IMR-90 (cell line): Measurements from ENCODE around the gene AZGP1. TPM values are rescaled to one million over a fixed set of nuclear protein-coding genes. Genes with fewer than 3 reads are reported as not detected.

Source experiments
- ATAC-seq: fragments of 200-7000 bp; cut with Tn5 transposase; 2 replicates; pipeline ENCODE4 v1.9.1; 2020; ENCODE audit warnings: low read depth, mild to moderate bottlenecking, moderate library complexity
- BruUV-seq: library from RNA; stranded (reverse); fragments of 400-500 nt; replicated peaks from 2 replicates; lab custom pipeline; 2021; lab: Mats Ljungman, UMichigan
- CTCF ChIA-PET: fragments of 300-600 bp; formaldehyde crosslinking; extraction: SDS; loops from one replicate; lab custom pipeline; 2021; ENCODE audit warnings: antibody characterized with exemption; lab: Yijun Ruan, JAX
- POLR2A ChIA-PET: fragments of 300-600 bp; sonication (Branson Sonifier 250); formaldehyde crosslinking; loops from one replicate; lab custom pipeline; 2022; ENCODE audit warnings: antibody characterized with exemption; ENCODE audit not compliant: unreplicated experiment; lab: Charles Lee
- DNase-seq: peaks from one replicate; pipeline ENCODE4 v3.0.0; 2013
- H2AFZ ChIP-seq: replicated peaks from 2 replicates; pipeline ENCODE3; 2013; ENCODE audit warnings: low read length, mild to moderate bottlenecking; ENCODE audit not compliant: poor library complexity
- H2AK5ac ChIP-seq: 2 replicates; pipeline ENCODE4 v1.6.1; 2013; ENCODE audit warnings: low read depth, low read length, inconsistent platforms
- H2AK9ac ChIP-seq: replicated peaks from 2 replicates; pipeline ENCODE3; 2013; ENCODE audit warnings: mild to moderate bottlenecking, low read depth, low read length, moderate library complexity; ENCODE audit not compliant: poor library complexity
- H2BK120ac ChIP-seq: 2 replicates; pipeline ENCODE4 v1.6.1; 2013; ENCODE audit warnings: low read depth, low read length, inconsistent platforms
- H2BK15ac ChIP-seq: 3 replicates; pipeline ENCODE4 v1.6.1; 2013; ENCODE audit warnings: low read depth, low read length, inconsistent platforms
- H2BK20ac ChIP-seq: 2 replicates; pipeline ENCODE4 v1.6.1; 2013; ENCODE audit warnings: low read depth, mild to moderate bottlenecking, inconsistent platforms, low read length, moderate library complexity
- H2BK5ac ChIP-seq: 2 replicates; pipeline ENCODE4 v1.6.1; 2013; ENCODE audit warnings: mild to moderate bottlenecking, low read depth, low read length, inconsistent platforms; ENCODE audit not compliant: poor library complexity, severe bottlenecking
- H3K14ac ChIP-seq: replicated peaks from 2 replicates; pipeline ENCODE4 v1.6.1; 2013; ENCODE audit warnings: low read depth, low read length, inconsistent platforms
- H3K18ac ChIP-seq: 2 replicates; pipeline ENCODE4 v1.6.1; 2013; ENCODE audit warnings: low read depth, low read length, control low read depth
- H3K23ac ChIP-seq: 2 replicates; pipeline ENCODE4 v1.6.1; 2013; ENCODE audit warnings: low read depth, low read length, inconsistent platforms
- H3K27ac ChIP-seq: 2 replicates; pipeline ENCODE4 v1.5.1; 2013; ENCODE audit warnings: mild to moderate bottlenecking, control low read depth, low read length; ENCODE audit not compliant: insufficient read depth
- H3K27me3 ChIP-seq: 2 replicates; pipeline ENCODE4 v1.6.1; 2013; ENCODE audit warnings: low read length; ENCODE audit not compliant: control insufficient read depth, insufficient read depth
- H3K36me3 ChIP-seq: 2 replicates; pipeline ENCODE4 v1.6.1; 2013; ENCODE audit warnings: low read length, mixed read lengths; ENCODE audit not compliant: control insufficient read depth, insufficient read depth
- H3K4ac ChIP-seq: 2 replicates; pipeline ENCODE4 v1.6.1; 2013; ENCODE audit warnings: low read depth, low read length, inconsistent platforms
- H3K4me1 ChIP-seq: 2 replicates; pipeline ENCODE4 v1.6.1; 2013; ENCODE audit warnings: low read length, mixed read lengths; ENCODE audit not compliant: control insufficient read depth, insufficient read depth
- H3K4me2 ChIP-seq: 2 replicates; pipeline ENCODE4 v1.6.1; 2013; ENCODE audit warnings: low read depth, mild to moderate bottlenecking, control low read depth, low read length, moderate library complexity
- H3K4me3 ChIP-seq: 2 replicates; pipeline ENCODE4 v1.5.1; 2013; ENCODE audit warnings: low read depth, mild to moderate bottlenecking, control low read depth, low read length, moderate library complexity; ENCODE audit not compliant: insufficient read depth
- H3K56ac ChIP-seq: 2 replicates; pipeline ENCODE4 v1.6.1; 2013; ENCODE audit warnings: low read length, inconsistent platforms; ENCODE audit not compliant: insufficient read depth; ENCODE audit errors: extremely low read depth
- H3K79me1 ChIP-seq, 2 experiments: 2 replicates each; pipeline ENCODE4 v1.6.1; 2013; ENCODE audit warnings: low read length in 2 of 2, inconsistent platforms in 1 of 2, low read depth in 1 of 2
- H3K9ac ChIP-seq: 2 replicates; pipeline ENCODE4 v1.6.1; 2013; ENCODE audit warnings: low read depth, low read length, control low read depth
- H3K9me1 ChIP-seq: 2 replicates; pipeline ENCODE4 v1.6.1; 2013; ENCODE audit warnings: low read length, inconsistent platforms; ENCODE audit not compliant: insufficient read depth
- H3K9me3 ChIP-seq: 2 replicates; pipeline ENCODE4 v1.6.1; 2013; ENCODE audit warnings: low read length; ENCODE audit not compliant: control insufficient read depth, insufficient read depth
- H4K20me1 ChIP-seq: 2 replicates; pipeline ENCODE4 v1.6.1; 2013; ENCODE audit warnings: low read length, inconsistent platforms; ENCODE audit not compliant: insufficient read depth
- H4K5ac ChIP-seq: 2 replicates; pipeline ENCODE4 v1.6.1; 2013; ENCODE audit warnings: mild to moderate bottlenecking, low read depth, low read length, control low read depth
- H4K8ac ChIP-seq, 2 experiments: 2 replicates each; pipeline ENCODE4 v1.6.1; 2013; ENCODE audit warnings: low read depth in 2 of 2, low read length in 2 of 2, control low read depth in 1 of 2, inconsistent platforms in 1 of 2
- H4K91ac ChIP-seq: 2 replicates; pipeline ENCODE4 v1.6.1; 2013; ENCODE audit warnings: low read depth, low read length, inconsistent platforms; ENCODE audit not compliant: insufficient read depth
- BHLHE40 ChIP-seq: fragments of 150-350 bp; IDR thresholded peaks from 2 replicates; pipeline ENCODE4 v1.6.1; 2016; ENCODE audit warnings: mild to moderate bottlenecking, low read depth, low read length
- CEBPB ChIP-seq: IDR thresholded peaks from 2 replicates; pipeline ENCODE4 v1.6.1; 2012; ENCODE audit warnings: low read depth, low read length, improper control_type of control experiment
- CHD1 ChIP-seq: IDR thresholded peaks from 2 replicates; pipeline ENCODE4 v1.6.1; 2012; ENCODE audit warnings: low read depth, low read length, improper control_type of control experiment
- FOS ChIP-seq: fragments of 150-350 bp; IDR thresholded peaks from 2 replicates; pipeline ENCODE4 v1.6.1; 2016; ENCODE audit warnings: low read depth, low read length
- MAFK ChIP-seq: IDR thresholded peaks from 2 replicates; pipeline ENCODE4 v1.6.1; 2012; ENCODE audit warnings: low read depth, low read length, improper control_type of control experiment
- MAZ ChIP-seq: IDR thresholded peaks from 2 replicates; pipeline ENCODE4 v1.6.1; 2012; ENCODE audit warnings: low read depth, mild to moderate bottlenecking, low read length, improper control_type of control experiment, moderate library complexity, borderline replicate concordance
- MXI1 ChIP-seq: IDR thresholded peaks from 2 replicates; pipeline ENCODE4 v1.6.1; 2012; ENCODE audit warnings: low read depth, mild to moderate bottlenecking, low read length, moderate library complexity, borderline replicate concordance
- POLR2A ChIP-seq: IDR thresholded peaks from 2 replicates; pipeline ENCODE4 v1.6.1; 2012; ENCODE audit warnings: mild to moderate bottlenecking, low read depth, low read length
- RAD21 ChIP-seq: IDR thresholded peaks from 2 replicates; pipeline ENCODE4 v1.6.1; 2012; ENCODE audit warnings: low read length, improper control_type of control experiment
- RCOR1 ChIP-seq: IDR thresholded peaks from 2 replicates; pipeline ENCODE4 v1.6.1; 2012; ENCODE audit warnings: mild to moderate bottlenecking, low read length, improper control_type of control experiment; ENCODE audit not compliant: insufficient replicate concordance
- RFX5 ChIP-seq: IDR thresholded peaks from 2 replicates; pipeline ENCODE4 v1.8.0; 2012; ENCODE audit warnings: low read depth, mild to moderate bottlenecking, low read length, moderate library complexity
- SMC3 ChIP-seq: fragments of 150-350 bp; IDR thresholded peaks from 2 replicates; pipeline ENCODE4 v1.6.1; 2016; ENCODE audit warnings: low read depth, mild to moderate bottlenecking, antibody characterized with exemption, low read length, moderate library complexity
- WGBS, 2 experiments: methylation state at CpG; one replicate each; pipeline versions ENCODE4 v1.1.5 to v1.1.7; 2013; ENCODE audit warnings: missing lambda C conversion rate in 2 of 2; ENCODE audit not compliant: insufficient read length in 1 of 2; ENCODE audit errors: extremely low coverage in 2 of 2; 5-methylcytosine and 5-hydroxymethylcytosine counted together
- dilution Hi-C: fragments of 300-500 bp; cut with HindIII; formaldehyde crosslinking; loops from one replicate; pipeline ENCODE4 v1.14.3; 2018; ENCODE audit warnings: low sequenced_read_pairs; ENCODE audit not compliant: unreplicated experiment
- in situ Hi-C: fragments of 300-500 bp; cut with MboI; formaldehyde crosslinking; loops from 3 replicates; pipeline ENCODE4 v1.14.3; 2019; ENCODE audit warnings: low sequenced_read_pairs, inconsistent platforms, mixed read lengths
- intact Hi-C: fragments of 100-400 bp; cut with micrococcal nuclease; formaldehyde crosslinking; loops from 2 replicates; pipeline ENCODE4 v1.10.0; 2022
- polyA plus RNA-seq, 3 experiments: library from polyadenylated mRNA; depleted of rRNA; stranded (reverse); fragments of >200 nt; gene quantifications; 2 replicates each; pipeline ENCODE4 v1.2.3, GENCODE V29; 2012; ENCODE audit warnings: low replicate concordance in 1 of 3
- total RNA-seq: library from RNA; depleted of rRNA; stranded (reverse); fragments of >200 nt; gene quantifications from 2 replicates; pipeline ENCODE4 v1.2.3, GENCODE V29; 2012
- TF ChIP-seq, protein P1 (sequence below): fragments of 150-350 bp; IDR thresholded peaks from 2 replicates; pipeline ENCODE4 v1.6.1; 2016; ENCODE audit warnings: low read depth, mild to moderate bottlenecking, low read length, moderate library complexity, borderline replicate concordance
- TF ChIP-seq, protein P2 (sequence below): fragments of 150-350 bp; IDR thresholded peaks from 2 replicates; pipeline ENCODE4 v1.6.1; 2017; ENCODE audit warnings: mild to moderate bottlenecking, antibody characterized with exemption, low read length, low read depth
- TF ChIP-seq, protein P3 (sequence below): conservative IDR thresholded peaks from 2 replicates; pipeline ENCODE4 v1.5.1; 2012; ENCODE audit warnings: mild to moderate bottlenecking, low read depth, low read length, improper control_type of control experiment

The AZGP1 gene
- total and polyA plus RNA-seq, 2 of the 4 experiments (the other 2 are of a cell fraction) = not detected

DNA sequence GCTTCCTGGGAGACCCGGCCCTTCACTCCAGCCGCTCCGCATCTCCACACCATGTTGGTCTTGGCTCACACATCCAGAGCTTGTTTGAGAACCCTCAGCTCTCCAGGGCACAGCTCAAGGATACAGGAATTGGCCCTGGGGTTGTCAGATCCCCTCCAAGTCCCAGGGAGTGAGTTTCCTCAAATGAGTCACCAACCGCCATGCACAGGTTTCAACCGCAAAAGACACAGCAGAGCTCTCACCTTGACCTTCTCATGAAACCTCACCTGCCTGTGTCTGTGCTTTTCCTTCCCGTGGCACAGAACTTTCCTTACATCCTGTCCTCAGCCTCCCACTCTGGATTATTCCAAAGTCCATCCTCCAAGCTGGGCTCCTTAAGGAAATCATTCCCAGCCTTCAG lies 20.6 kb downstream of the AZGP1 start:
- no peak overlapping the region for H2AK5ac ChIP-seq
- no peak overlapping the region for H3K4me2 ChIP-seq
- no peak for TF ChIP-seq MXI1
- TF ChIP-seq MAZ = no peak
- TF ChIP-seq CHD1 = no peak
- no peak for TF ChIP-seq POLR2A
- no peak for TF ChIP-seq CEBPB
- TF ChIP-seq, protein P1, sequence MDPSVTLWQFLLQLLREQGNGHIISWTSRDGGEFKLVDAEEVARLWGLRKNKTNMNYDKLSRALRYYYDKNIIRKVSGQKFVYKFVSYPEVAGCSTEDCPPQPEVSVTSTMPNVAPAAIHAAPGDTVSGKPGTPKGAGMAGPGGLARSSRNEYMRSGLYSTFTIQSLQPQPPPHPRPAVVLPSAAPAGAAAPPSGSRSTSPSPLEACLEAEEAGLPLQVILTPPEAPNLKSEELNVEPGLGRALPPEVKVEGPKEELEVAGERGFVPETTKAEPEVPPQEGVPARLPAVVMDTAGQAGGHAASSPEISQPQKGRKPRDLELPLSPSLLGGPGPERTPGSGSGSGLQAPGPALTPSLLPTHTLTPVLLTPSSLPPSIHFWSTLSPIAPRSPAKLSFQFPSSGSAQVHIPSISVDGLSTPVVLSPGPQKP = no peak
- TF ChIP-seq, protein P2, sequence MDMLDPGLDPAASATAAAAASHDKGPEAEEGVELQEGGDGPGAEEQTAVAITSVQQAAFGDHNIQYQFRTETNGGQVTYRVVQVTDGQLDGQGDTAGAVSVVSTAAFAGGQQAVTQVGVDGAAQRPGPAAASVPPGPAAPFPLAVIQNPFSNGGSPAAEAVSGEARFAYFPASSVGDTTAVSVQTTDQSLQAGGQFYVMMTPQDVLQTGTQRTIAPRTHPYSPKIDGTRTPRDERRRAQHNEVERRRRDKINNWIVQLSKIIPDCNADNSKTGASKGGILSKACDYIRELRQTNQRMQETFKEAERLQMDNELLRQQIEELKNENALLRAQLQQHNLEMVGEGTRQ = no peak
- TF ChIP-seq RAD21 = no peak
- TF ChIP-seq MAFK = no peak
- TF ChIP-seq, protein P3, sequence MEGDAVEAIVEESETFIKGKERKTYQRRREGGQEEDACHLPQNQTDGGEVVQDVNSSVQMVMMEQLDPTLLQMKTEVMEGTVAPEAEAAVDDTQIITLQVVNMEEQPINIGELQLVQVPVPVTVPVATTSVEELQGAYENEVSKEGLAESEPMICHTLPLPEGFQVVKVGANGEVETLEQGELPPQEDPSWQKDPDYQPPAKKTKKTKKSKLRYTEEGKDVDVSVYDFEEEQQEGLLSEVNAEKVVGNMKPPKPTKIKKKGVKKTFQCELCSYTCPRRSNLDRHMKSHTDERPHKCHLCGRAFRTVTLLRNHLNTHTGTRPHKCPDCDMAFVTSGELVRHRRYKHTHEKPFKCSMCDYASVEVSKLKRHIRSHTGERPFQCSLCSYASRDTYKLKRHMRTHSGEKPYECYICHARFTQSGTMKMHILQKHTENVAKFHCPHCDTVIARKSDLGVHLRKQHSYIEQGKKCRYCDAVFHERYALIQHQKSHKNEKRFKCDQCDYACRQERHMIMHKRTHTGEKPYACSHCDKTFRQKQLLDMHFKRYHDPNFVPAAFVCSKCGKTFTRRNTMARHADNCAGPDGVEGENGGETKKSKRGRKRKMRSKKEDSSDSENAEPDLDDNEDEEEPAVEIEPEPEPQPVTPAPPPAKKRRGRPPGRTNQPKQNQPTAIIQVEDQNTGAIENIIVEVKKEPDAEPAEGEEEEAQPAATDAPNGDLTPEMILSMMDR = no peak
- no peak for TF ChIP-seq RFX5
- TF ChIP-seq FOS = no peak
- TF ChIP-seq BHLHE40 = no peak
- TF ChIP-seq SMC3 = no peak
- TF ChIP-seq RCOR1 = no peak
- H3K4me1 ChIP-seq = peaks cover 2% of the 10 kb centered on the region; the same call in 1 of the 2 replicates
- in situ Hi-C loops = no loop called here
- H2BK5ac ChIP-seq = no peak overlapping the region
- no peak overlapping the region for H3K56ac ChIP-seq
- no peak overlapping the region for H2BK15ac ChIP-seq
- CTCF ChIA-PET = no interaction called here
- H3K14ac ChIP-seq = no peak overlapping the region
- no peak overlapping the region for H3K4me3 ChIP-seq
- H2BK120ac ChIP-seq = no peak overlapping the region
- intact Hi-C loops = no loop called here
- H3K27me3 ChIP-seq = peaks cover 7% of the 10 kb centered on the region
- 80% methylated on average over 1 of the region's 6 CpGs; no CpG with 5 or more reads in 1 of the 2 experiments for WGBS, 2 experiments
- H4K5ac ChIP-seq = no peak overlapping the region
- no peaks in the 10 kb centered on the region for H3K79me1 ChIP-seq
- BruUV-seq = no TSS peak
- H4K8ac ChIP-seq = no peak overlapping the region
- no peaks in the 10 kb centered on the region for H3K9me3 ChIP-seq
- H2BK20ac ChIP-seq = no peak overlapping the region
- ATAC-seq (no peak), DNase-seq (no peak)
- no peak overlapping the region for H2AK9ac ChIP-seq
- no peak overlapping the region for H2AFZ ChIP-seq
- no peaks in the 10 kb centered on the region for H3K9me1 ChIP-seq
- H3K18ac ChIP-seq = no peak overlapping the region
- H4K20me1 ChIP-seq = no peaks in the 10 kb centered on the region
- no peaks in the 10 kb centered on the region for H3K36me3 ChIP-seq
- H3K9ac ChIP-seq = no peak overlapping the region
- no peak overlapping the region for H3K4ac ChIP-seq
- POLR2A ChIA-PET = interaction anchor here (0.6 kb wide), 1 partner anchor 32 kb away, joined by 12 read pairs; no protein-coding TSS in a partner anchor
- no peak overlapping the region for H3K27ac ChIP-seq
- H3K23ac ChIP-seq = no peak overlapping the region
- H4K91ac ChIP-seq = no peak overlapping the region
- dilution Hi-C loops = no loop called here
